WTC11 (cell line): ENCODE data around the gene OMG. TPM values are rescaled to one million over a fixed set of nuclear protein-coding genes. Genes with fewer than 3 reads are reported as not detected.

Source experiments
- ATAC-seq: fragments of 200-7000 bp; cut with Tn5 transposase; 2 replicates; pipeline ENCODE4 v1.10.0; 2021; ENCODE audit warnings: mild to moderate bottlenecking, moderate library complexity
- CTCF ChIA-PET: fragments of 300-600 bp; sonication (Branson Sonifier 250); formaldehyde crosslinking; loops from one replicate; lab custom pipeline; 2021; ENCODE audit warnings: antibody characterized with exemption; lab: Charles Lee
- POLR2A ChIA-PET: fragments of 350-600 bp; sonication (Branson Sonifier 250); formaldehyde crosslinking; loops from one replicate; lab custom pipeline; 2021; ENCODE audit warnings: antibody characterized with exemption; lab: Charles Lee
- DNase-seq: peaks from one replicate; pipeline ENCODE4 v3.0.0; 2021; ENCODE audit warnings: low spot score
- H3K27ac Mint-ChIP-seq: 2 replicates; pipeline ENCODE4 v1.8.0; 2021; ENCODE audit warnings: mixed read lengths
- H3K27me3 Mint-ChIP-seq: 2 replicates; pipeline ENCODE4 v1.8.0; 2021; ENCODE audit warnings: low read depth, mild to moderate bottlenecking, moderate library complexity, mixed read lengths
- H3K36me3 Mint-ChIP-seq: 2 replicates; pipeline ENCODE4 v1.8.0; 2021; ENCODE audit warnings: mixed read lengths
- H3K4me1 Mint-ChIP-seq: 2 replicates; pipeline ENCODE4 v1.8.0; 2022; ENCODE audit warnings: mixed read lengths
- H3K4me3 Mint-ChIP-seq: 2 replicates; pipeline ENCODE4 v1.8.0; 2021; ENCODE audit warnings: mild to moderate bottlenecking, moderate library complexity, mixed read lengths
- H3K9me3 Mint-ChIP-seq: 2 replicates; pipeline ENCODE4 v1.8.0; 2021; ENCODE audit warnings: mixed read lengths
- ATF2 ChIP-seq: sonication (generic); formaldehyde crosslinking; IDR thresholded peaks from 2 replicates; pipeline ENCODE4 v1.8.1; 2022; ENCODE audit warnings: low read depth, missing genetic modification reagents, borderline replicate concordance
- ATF3 ChIP-seq: sonication (generic); formaldehyde crosslinking; conservative IDR thresholded peaks from 2 replicates; pipeline ENCODE4 v1.8.1; 2022; ENCODE audit warnings: mild to moderate bottlenecking, missing genetic modification reagents
- CBFB ChIP-seq: sonication (generic); formaldehyde crosslinking; IDR thresholded peaks from 2 replicates; pipeline ENCODE4 v1.8.1; 2022; ENCODE audit warnings: mild to moderate bottlenecking, low read depth, missing genetic modification reagents
- CREB1 ChIP-seq: sonication (generic); formaldehyde crosslinking; IDR thresholded peaks from 2 replicates; pipeline ENCODE4 v1.8.0; 2023; ENCODE audit warnings: mild to moderate bottlenecking, missing genetic modification reagents
- GRHL2 ChIP-seq: fragments of 250-450 bp; sonication (Bioruptor Pico); IDR thresholded peaks from 2 replicates; pipeline ENCODE4 v1.8.0; 2022; ENCODE audit warnings: mild to moderate bottlenecking, moderate library complexity; ENCODE audit not compliant: insufficient replicate concordance, severe bottlenecking
- HMGXB4 ChIP-seq: sonication (generic); formaldehyde crosslinking; IDR thresholded peaks from 2 replicates; pipeline ENCODE4 v1.8.1; 2023; ENCODE audit warnings: mild to moderate bottlenecking, moderate library complexity, missing genetic modification reagents
- KAT7 ChIP-seq: sonication (generic); formaldehyde crosslinking; IDR thresholded peaks from 2 replicates; pipeline ENCODE4 v1.8.1; 2023; ENCODE audit warnings: missing genetic modification reagents, mild to moderate bottlenecking, borderline replicate concordance
- PRRX2 ChIP-seq: fragments of 250-450 bp; sonication (Bioruptor Pico); IDR thresholded peaks from 2 replicates; pipeline ENCODE4 v1.8.0; 2021; ENCODE audit warnings: mild to moderate bottlenecking
- RELA ChIP-seq: sonication (generic); formaldehyde crosslinking; IDR thresholded peaks from 2 replicates; pipeline ENCODE4 v1.8.1; 2022; ENCODE audit warnings: missing genetic modification reagents, mild to moderate bottlenecking, borderline replicate concordance
- STAT6 ChIP-seq: sonication (generic); formaldehyde crosslinking; conservative IDR thresholded peaks from 2 replicates; pipeline ENCODE4 v1.8.1; 2023; ENCODE audit warnings: mild to moderate bottlenecking, low read depth, missing genetic modification reagents, moderate library complexity
- USF1 ChIP-seq: sonication (generic); formaldehyde crosslinking; IDR thresholded peaks from 2 replicates; pipeline ENCODE4 v1.8.0; 2022; ENCODE audit warnings: mild to moderate bottlenecking, missing genetic modification reagents
- USF2 ChIP-seq: sonication (generic); formaldehyde crosslinking; IDR thresholded peaks from 2 replicates; pipeline ENCODE4 v1.8.1; 2023; ENCODE audit warnings: mild to moderate bottlenecking, missing genetic modification reagents, moderate library complexity
- ZNF281 ChIP-seq: sonication (generic); formaldehyde crosslinking; IDR thresholded peaks from 2 replicates; pipeline ENCODE4 v1.8.0; 2023; ENCODE audit warnings: mild to moderate bottlenecking, missing genetic modification reagents
- ZNF671 ChIP-seq: fragments of 250-450 bp; sonication (Bioruptor Pico); IDR thresholded peaks from 2 replicates; pipeline ENCODE4 v1.8.0; 2021; ENCODE audit warnings: mild to moderate bottlenecking
- total RNA-seq: library from RNA; stranded (reverse); gene quantifications from 3 replicates; pipeline ENCODE4 v1.2.3, GENCODE V29; 2021

The OMG gene
- total RNA-seq, 1 experiment from 2014 or later, result not detected

- TF ChIP-seq STAT6 (CRISPR knock-in tag) (no peak), CREB1 (CRISPR knock-in tag) (no peak), PRRX2 (CRISPR knock-in tag) (no peak), ATF2 (CRISPR knock-in tag) (no peak), KAT7 (CRISPR knock-in tag) (no peak), HMGXB4 (CRISPR knock-in tag) (no peak)
Measured at GRCh38 chr17:31272803-31273202, 24.2 kb downstream of the OMG start (continued).

- Mint-ChIP-seq H3K36me3 (peaks cover 6% of the 10 kb centered on the region), H3K4me3 (no peak overlapping the region), H3K27me3 (no peaks in the 10 kb centered on the region), H3K27ac (no peak overlapping the region), H3K9me3 (no peaks in the 10 kb centered on the region), H3K4me1 (peaks cover 11% of the 10 kb centered on the region)
- ChIA-PET POLR2A (no interaction called here), CTCF (no interaction called here)
- TF ChIP-seq GRHL2 (CRISPR knock-in tag), result no peak
- no peak for TF ChIP-seq RELA (CRISPR knock-in tag)
- TF ChIP-seq ZNF281 (CRISPR knock-in tag), result no peak
- ATAC-seq (no peak), DNase-seq (no peak)
Measured at GRCh38 chr17:31272236-31272635, 24.8 kb downstream of the OMG start.

GRCh38 chr17:31269578-31269983 lies 27.5 kb downstream of the OMG start:
- CTCF ChIA-PET, result no interaction called here
- peaks cover 11% of the 10 kb centered on the region for H3K4me1 Mint-ChIP-seq
- no peaks in the 10 kb centered on the region for H3K9me3 Mint-ChIP-seq
- ATAC-seq, result peak; percentile 95
- H3K4me3 Mint-ChIP-seq, result no peak overlapping the region
- TF ChIP-seq CBFB, result no peak
- TF ChIP-seq ATF3 (CRISPR knock-in tag), result no peak
- 0 out of 2 replicates have a peak, but pooled peaks have one; percentile 27 for TF ChIP-seq USF2 (CRISPR knock-in tag)
- peak; percentile 72 for TF ChIP-seq USF1 (CRISPR knock-in tag)
- no peak for TF ChIP-seq ZNF671 (CRISPR knock-in tag)
- H3K36me3 Mint-ChIP-seq, result peaks cover 9% of the 10 kb centered on the region
- POLR2A ChIA-PET, result no interaction called here
- H3K27me3 Mint-ChIP-seq, result no peaks in the 10 kb centered on the region
- no peak for DNase-seq
- peak overlapping the region; percentile 96 for H3K27ac Mint-ChIP-seq
